Activated T-cell treated with anti-CD3 and anti-CD28 coated beads, Interleukin-2, amount 50 U/mL, for 24 hours (primary cell): ENCODE results near the gene MYO3B.

ENCODE experiments used
- DNase-seq: peaks from one replicate; pipeline ENCODE4 v3.0.0-alpha.2; 2020
- H3K27ac Mint-ChIP-seq: 2 replicates; pipeline ENCODE4 v1.8.0; 2020; ENCODE audit warnings: mild to moderate bottlenecking, mixed read lengths
- H3K27me3 Mint-ChIP-seq: 2 replicates; pipeline ENCODE4 v1.8.0; 2020; ENCODE audit warnings: mixed read lengths
- H3K36me3 Mint-ChIP-seq: 2 replicates; pipeline ENCODE4 v1.8.0; 2020; ENCODE audit warnings: low read depth, mixed read lengths
- H3K4me1 Mint-ChIP-seq: 2 replicates; pipeline ENCODE4 v1.8.0; 2020; ENCODE audit warnings: low read depth, mixed read lengths
- H3K4me3 Mint-ChIP-seq: 2 replicates; pipeline ENCODE4 v1.8.0; 2020; ENCODE audit warnings: mild to moderate bottlenecking, moderate library complexity, mixed read lengths
- H3K9me3 Mint-ChIP-seq: 2 replicates; pipeline ENCODE4 v1.8.0; 2020; ENCODE audit warnings: mixed read lengths

Gene MYO3B

DNA sequence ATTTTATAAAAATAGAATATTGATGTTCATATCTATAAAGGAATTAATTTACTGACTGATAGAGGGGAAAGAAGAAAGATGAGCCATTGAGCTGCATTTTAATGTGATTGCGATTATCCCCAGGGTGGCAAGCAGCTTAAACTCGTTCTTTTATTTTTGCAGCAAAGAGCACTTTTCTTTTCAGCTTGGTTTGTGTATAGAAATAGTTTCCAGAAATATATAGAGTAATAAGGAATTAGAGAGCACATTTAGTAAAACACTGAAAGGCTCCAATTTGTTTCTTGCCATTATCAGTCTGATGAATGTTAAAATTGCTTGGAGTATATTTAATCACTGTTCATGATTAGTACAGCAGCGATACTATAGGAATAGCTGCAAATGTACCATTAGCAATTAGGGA lies 119.5 kb downstream of the MYO3B start:
- no peak overlapping the region for H3K27ac Mint-ChIP-seq
- no peaks in the 10 kb centered on the region for H3K36me3 Mint-ChIP-seq
- H3K4me3 Mint-ChIP-seq: no peak overlapping the region
- H3K27me3 Mint-ChIP-seq: peaks cover 11% of the 10 kb centered on the region
- no peaks in the 10 kb centered on the region for H3K4me1 Mint-ChIP-seq
- H3K9me3 Mint-ChIP-seq: peaks cover 3% of the 10 kb centered on the region
- DNase-seq: no peak

GRCh38 chr2:170298115-170298514 lies 120.2 kb downstream of the MYO3B start:
- H3K9me3 Mint-ChIP-seq: no peaks in the 10 kb centered on the region
- peaks cover 12% of the 10 kb centered on the region for H3K27me3 Mint-ChIP-seq
- H3K4me1 Mint-ChIP-seq: no peaks in the 10 kb centered on the region
- DNase-seq: no peak
- H3K4me3 Mint-ChIP-seq: no peak overlapping the region
- no peak overlapping the region for H3K27ac Mint-ChIP-seq
- H3K36me3 Mint-ChIP-seq: no peaks in the 10 kb centered on the region

DNA sequence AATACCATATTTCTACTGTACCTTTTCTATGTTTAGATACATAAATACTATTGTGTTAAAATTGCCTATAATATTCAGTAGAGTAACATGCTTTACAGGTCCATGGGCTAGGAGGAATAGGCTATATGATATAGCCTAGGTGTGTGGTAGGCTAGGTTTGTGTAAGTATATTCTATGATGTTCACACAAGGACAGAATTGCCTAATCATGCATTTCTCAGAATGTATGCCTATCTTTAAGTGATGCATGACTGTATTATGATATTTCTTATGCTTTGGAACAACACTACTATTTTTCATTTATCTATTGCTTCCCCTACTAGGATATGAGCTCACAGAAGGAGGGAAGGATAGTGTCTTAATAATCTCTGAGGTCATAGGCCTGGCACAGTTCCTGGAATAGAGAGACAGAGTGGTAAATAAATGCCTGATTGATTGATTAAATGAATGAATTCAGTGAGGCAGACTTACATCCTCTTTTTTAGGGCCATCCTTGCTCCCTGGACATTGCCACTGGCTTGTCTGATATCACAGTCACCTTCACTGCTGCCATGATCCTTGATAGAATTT lies 121.0 kb downstream of the MYO3B start:
- H3K9me3 Mint-ChIP-seq: no peaks in the 10 kb centered on the region
- no peaks in the 10 kb centered on the region for H3K36me3 Mint-ChIP-seq
- H3K4me1 Mint-ChIP-seq: no peaks in the 10 kb centered on the region
- DNase-seq: no peak
- H3K27ac Mint-ChIP-seq: no peak overlapping the region
- H3K4me3 Mint-ChIP-seq: no peak overlapping the region
- peaks cover 10% of the 10 kb centered on the region for H3K27me3 Mint-ChIP-seq

- no peak overlapping the region for H3K27ac Mint-ChIP-seq
Measured at GRCh38 chr2:170300993-170301392, 123.0 kb downstream of the MYO3B start.

GRCh38 chr2:170301626-170302025 lies 123.7 kb downstream of the MYO3B start:
- H3K27ac Mint-ChIP-seq: no peak overlapping the region
- no peaks in the 10 kb centered on the region for H3K4me1 Mint-ChIP-seq

More at GRCh38 chr2:170300993-170301392, 123.0 kb downstream of the MYO3B start:
- Mint-ChIP-seq H3K27me3 (peaks cover 7% of the 10 kb centered on the region), H3K4me3 (no peak overlapping the region), H3K9me3 (no peaks in the 10 kb centered on the region), H3K36me3 (no peaks in the 10 kb centered on the region), H3K4me1 (no peaks in the 10 kb centered on the region)
- no peak for DNase-seq

GRCh38 chr2:170305711-170306110 lies 127.8 kb downstream of the MYO3B start:
- peaks cover 16% of the 10 kb centered on the region for H3K27me3 Mint-ChIP-seq
- DNase-seq: no peak
- H3K4me1 Mint-ChIP-seq: no peaks in the 10 kb centered on the region
- H3K36me3 Mint-ChIP-seq: no peaks in the 10 kb centered on the region
- no peaks in the 10 kb centered on the region for H3K9me3 Mint-ChIP-seq
- H3K4me3 Mint-ChIP-seq: no peak overlapping the region
- no peak overlapping the region for H3K27ac Mint-ChIP-seq

More at GRCh38 chr2:170301626-170302025, 123.7 kb downstream of the MYO3B start:
- Mint-ChIP-seq H3K36me3 (no peaks in the 10 kb centered on the region), H3K27me3 (peaks cover 9% of the 10 kb centered on the region), H3K4me3 (no peak overlapping the region), H3K9me3 (no peaks in the 10 kb centered on the region)
- no peak for DNase-seq

DNA sequence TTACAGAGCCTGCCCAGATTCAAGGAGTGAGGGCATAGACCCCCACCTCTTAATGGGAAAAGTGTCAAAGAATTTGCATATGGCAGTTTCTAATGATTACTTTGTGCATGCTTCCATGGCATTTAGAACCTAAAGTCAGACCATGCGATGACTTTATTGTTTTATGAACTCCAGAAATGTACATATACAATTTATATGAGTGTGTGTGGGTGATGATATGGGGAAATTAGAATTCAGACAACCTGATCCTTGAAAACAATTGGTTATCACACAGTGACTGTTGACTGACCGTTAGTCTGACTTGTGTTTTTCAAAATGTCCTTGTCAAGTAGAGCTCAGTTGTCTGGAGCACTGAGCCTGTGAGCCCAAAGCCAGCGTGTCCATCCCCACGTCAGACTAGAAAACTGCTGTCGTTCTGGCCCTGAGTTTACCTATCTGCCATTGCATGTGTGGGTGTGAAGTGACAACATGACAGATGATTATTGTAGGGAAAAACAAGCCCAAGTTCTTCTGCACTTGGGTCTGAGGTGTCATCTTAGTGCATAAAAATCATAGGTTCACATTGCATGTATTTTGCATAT lies 128.4 kb downstream of the MYO3B start:
- H3K4me3 Mint-ChIP-seq: no peak overlapping the region
- H3K4me1 Mint-ChIP-seq: peaks cover 2% of the 10 kb centered on the region
- peaks cover 16% of the 10 kb centered on the region for H3K27me3 Mint-ChIP-seq
- no peaks in the 10 kb centered on the region for H3K9me3 Mint-ChIP-seq
- no peak for DNase-seq
- no peak overlapping the region for H3K27ac Mint-ChIP-seq
- H3K36me3 Mint-ChIP-seq: no peaks in the 10 kb centered on the region

- no peak for DNase-seq
- Mint-ChIP-seq H3K4me1 (peaks cover 2% of the 10 kb centered on the region), H3K4me3 (no peak overlapping the region), H3K27me3 (peaks cover 23% of the 10 kb centered on the region), H3K9me3 (no peaks in the 10 kb centered on the region), H3K36me3 (no peaks in the 10 kb centered on the region), H3K27ac (no peak overlapping the region)
Measured at GRCh38 chr2:170307052-170307451, 129.1 kb downstream of the MYO3B start.

DNA sequence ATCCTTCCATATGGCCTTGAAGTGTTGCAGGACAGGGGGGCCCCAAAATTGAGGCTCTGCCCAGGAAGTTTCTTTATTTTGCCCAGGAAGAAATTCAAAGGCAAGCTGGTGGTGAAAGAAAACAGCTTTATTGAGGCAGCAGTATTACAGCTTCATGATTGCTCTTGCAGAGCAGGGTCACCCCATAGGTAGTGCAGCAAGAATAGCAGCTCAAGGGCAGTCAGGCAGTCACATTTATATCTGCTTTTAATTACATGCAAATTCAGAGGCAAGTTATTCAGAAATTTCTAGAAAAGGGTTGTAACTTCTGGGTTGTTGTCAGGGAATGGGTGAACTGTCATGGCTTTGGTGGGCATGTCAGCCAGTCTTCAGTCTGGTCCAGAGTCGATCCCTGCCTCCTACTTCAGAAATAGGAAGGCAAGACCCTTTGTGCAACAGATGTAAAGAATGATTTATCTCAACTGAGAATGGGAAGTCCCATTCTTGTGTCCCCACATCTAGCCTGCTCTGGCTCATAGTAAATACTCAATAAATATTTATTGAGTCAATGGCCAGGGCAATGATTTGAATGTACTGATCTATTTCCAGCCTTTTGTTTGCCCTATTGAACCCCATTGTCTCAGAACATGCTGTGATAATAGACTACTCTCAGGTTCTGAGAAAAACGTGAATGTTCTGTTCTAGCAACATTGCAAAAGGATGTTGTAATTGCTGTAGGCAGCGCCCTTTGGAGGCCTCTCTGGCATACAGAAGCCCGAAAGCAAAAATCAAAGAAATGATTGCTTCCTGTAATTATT lies 129.8 kb downstream of the MYO3B start:
- DNase-seq: no peak
- Mint-ChIP-seq H3K27me3 (peaks cover 27% of the 10 kb centered on the region), H3K27ac (no peak overlapping the region), H3K4me1 (peaks cover 2% of the 10 kb centered on the region), H3K9me3 (no peaks in the 10 kb centered on the region), H3K36me3 (no peaks in the 10 kb centered on the region), H3K4me3 (no peak overlapping the region)

DNA sequence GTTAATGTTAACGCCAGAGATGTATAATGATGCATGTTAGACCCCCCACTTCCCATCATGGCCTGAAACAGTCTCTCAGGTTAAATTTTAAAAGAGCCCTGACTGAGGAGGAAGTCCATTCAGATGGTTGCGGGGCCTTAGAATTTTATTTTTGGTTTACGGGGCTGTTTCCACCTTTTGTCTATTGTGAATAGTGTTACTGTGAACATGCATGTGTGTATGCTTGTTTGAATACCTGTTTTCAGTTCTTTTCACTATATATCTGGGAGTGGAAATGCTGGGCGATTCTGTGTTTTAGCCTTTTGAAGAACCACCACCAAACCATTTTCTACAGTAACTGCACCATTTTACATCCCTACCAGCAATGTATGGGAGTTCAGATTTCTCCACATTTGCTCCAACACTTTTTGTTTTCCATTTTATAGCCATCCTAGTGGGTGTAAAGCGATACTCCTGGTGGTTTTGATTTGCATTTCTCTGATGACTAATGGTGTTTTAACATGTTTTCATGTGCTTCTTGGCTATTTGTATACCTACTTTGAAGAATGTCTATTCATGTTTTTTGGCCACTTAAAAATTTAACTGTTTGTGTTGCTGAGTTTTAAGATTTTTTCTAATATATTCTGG lies 133.0 kb downstream of the MYO3B start:
- Mint-ChIP-seq H3K27me3 (peaks cover 42% of the 10 kb centered on the region), H3K36me3 (no peaks in the 10 kb centered on the region), H3K4me3 (no peak overlapping the region), H3K4me1 (peaks cover 2% of the 10 kb centered on the region), H3K9me3 (no peaks in the 10 kb centered on the region), H3K27ac (no peak overlapping the region)
- DNase-seq: no peak

GRCh38 chr2:170313347-170313991 lies 135.5 kb downstream of the MYO3B start:
- Mint-ChIP-seq H3K27ac (no peak overlapping the region), H3K4me1 (peaks cover 2% of the 10 kb centered on the region), H3K4me3 (no peak overlapping the region), H3K36me3 (no peaks in the 10 kb centered on the region), H3K27me3 (peaks cover 48% of the 10 kb centered on the region), H3K9me3 (no peaks in the 10 kb centered on the region)
- DNase-seq: no peak

DNA sequence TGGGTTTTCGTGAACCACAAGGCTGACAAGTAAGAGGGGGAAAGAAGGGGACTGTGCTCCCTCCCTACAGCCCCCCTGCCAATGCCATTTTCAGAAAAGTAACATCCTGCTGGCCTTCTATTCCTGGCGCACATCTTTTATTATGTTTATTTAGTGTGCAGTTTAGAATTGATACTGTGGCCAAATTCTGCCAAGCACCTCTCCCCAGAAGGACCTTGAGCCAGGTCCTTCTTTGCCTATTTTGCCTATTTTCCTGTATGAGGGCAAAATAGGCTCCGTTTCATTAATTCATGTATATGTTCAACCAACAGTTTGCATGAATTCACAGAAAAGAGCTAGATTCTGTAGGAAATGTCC lies 136.0 kb downstream of the MYO3B start:
- H3K27ac Mint-ChIP-seq: no peak overlapping the region
- H3K4me1 Mint-ChIP-seq: peaks cover 2% of the 10 kb centered on the region
- H3K9me3 Mint-ChIP-seq: no peaks in the 10 kb centered on the region
- H3K27me3 Mint-ChIP-seq: peaks cover 52% of the 10 kb centered on the region
- no peak overlapping the region for H3K4me3 Mint-ChIP-seq
- DNase-seq: no peak
- no peaks in the 10 kb centered on the region for H3K36me3 Mint-ChIP-seq

DNA sequence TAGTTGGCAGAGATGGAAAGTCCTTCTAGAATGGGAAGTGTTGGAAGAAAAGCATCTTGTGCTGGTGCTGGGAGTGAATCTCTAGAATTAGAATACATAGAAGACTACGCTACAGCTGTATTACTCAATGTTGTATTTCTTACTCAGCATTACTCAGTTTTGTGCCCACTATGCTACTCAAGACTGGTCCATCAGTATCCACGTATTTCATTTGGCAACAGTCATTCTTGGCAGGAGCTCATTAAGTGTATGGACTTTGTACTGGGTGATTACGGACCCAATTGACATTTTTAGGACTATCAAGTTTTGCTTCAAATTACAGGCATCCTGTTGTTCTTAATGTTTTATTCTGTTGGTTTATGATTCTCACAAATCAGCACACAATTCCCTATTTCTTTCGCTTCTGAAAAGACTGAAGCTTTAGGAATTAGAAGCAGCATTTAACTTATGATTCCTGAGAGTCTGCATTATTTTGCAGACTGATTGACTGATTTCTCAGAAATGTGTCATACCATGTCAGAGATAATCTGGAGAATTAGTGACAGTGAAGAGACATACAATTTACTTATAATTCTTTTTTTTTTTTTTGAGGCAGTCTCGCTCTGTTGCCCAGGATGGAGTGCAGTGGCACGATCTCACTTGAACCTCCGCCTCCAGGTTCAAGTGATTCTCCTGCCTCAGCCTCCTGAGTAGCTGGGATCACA lies 136.9 kb downstream of the MYO3B start:
- H3K27me3 Mint-ChIP-seq: peaks cover 52% of the 10 kb centered on the region
- no peaks in the 10 kb centered on the region for H3K36me3 Mint-ChIP-seq
- no peak for DNase-seq
- H3K4me1 Mint-ChIP-seq: peaks cover 2% of the 10 kb centered on the region
- no peak overlapping the region for H3K27ac Mint-ChIP-seq
- peaks cover 5% of the 10 kb centered on the region for H3K9me3 Mint-ChIP-seq
- no peak overlapping the region for H3K4me3 Mint-ChIP-seq

GRCh38 chr2:170320948-170321347 lies 143.0 kb downstream of the MYO3B start:
- H3K27ac Mint-ChIP-seq: no peak overlapping the region
- peaks cover 7% of the 10 kb centered on the region for H3K9me3 Mint-ChIP-seq
- no peaks in the 10 kb centered on the region for H3K36me3 Mint-ChIP-seq
- peaks cover 23% of the 10 kb centered on the region for H3K27me3 Mint-ChIP-seq
- DNase-seq: no peak
- no peak overlapping the region for H3K4me3 Mint-ChIP-seq
- H3K4me1 Mint-ChIP-seq: no peaks in the 10 kb centered on the region
